MM.1S (cell line): Measurements from ENCODE around the gene CPEB1.

ENCODE experiments used
- DNase-seq: peaks from one replicate; pipeline ENCODE4 v3.0.0-alpha.2; 2015
- H2AFZ ChIP-seq: fragments of 300-600 bp; sonication (generic); 2 replicates; pipeline ENCODE4 v1.6.0; 2016; ENCODE audit warnings: antibody characterized with exemption, low read length
- H3F3A ChIP-seq: fragments of 300-600 bp; sonication (generic); 2 replicates; pipeline ENCODE4 v1.6.1; 2016; ENCODE audit warnings: mild to moderate bottlenecking, antibody characterized with exemption, low read length, moderate library complexity, mixed read lengths; ENCODE audit not compliant: insufficient read depth
- H3K27ac ChIP-seq: fragments of 300-600 bp; sonication (generic); 2 replicates; pipeline ENCODE4 v1.5.1; 2016; ENCODE audit warnings: mild to moderate bottlenecking, low read length
- H3K27me3 ChIP-seq: fragments of 300-600 bp; sonication (generic); replicated peaks from 2 replicates; pipeline ENCODE4 v1.6.0; 2016; ENCODE audit warnings: low read length; ENCODE audit not compliant: insufficient read depth
- H3K36me3 ChIP-seq: fragments of 300-600 bp; sonication (generic); replicated peaks from 2 replicates; pipeline ENCODE4 v1.6.1; 2016; ENCODE audit warnings: mild to moderate bottlenecking, low read length, mixed read lengths; ENCODE audit not compliant: insufficient read depth
- H3K4me1 ChIP-seq: fragments of 300-600 bp; sonication (generic); 2 replicates; pipeline ENCODE4 v1.6.1; 2016; ENCODE audit warnings: low read length, mixed read lengths
- H3K4me2 ChIP-seq: fragments of 300-600 bp; sonication (generic); 2 replicates; pipeline ENCODE4 v1.6.0; 2016; ENCODE audit warnings: low read depth, low read length
- H3K4me3 ChIP-seq: fragments of 300-600 bp; sonication (generic); 2 replicates; pipeline ENCODE4 v1.5.1; 2016; ENCODE audit warnings: low read length, mixed read lengths
- H3K79me2 ChIP-seq: fragments of 300-600 bp; sonication (generic); 2 replicates; pipeline ENCODE4 v1.6.1; 2016; ENCODE audit warnings: mixed run types, low read length, mixed read lengths
- H3K9ac ChIP-seq: fragments of 300-600 bp; sonication (generic); 2 replicates; pipeline ENCODE4 v1.6.1; 2016; ENCODE audit warnings: low read length, mixed read lengths
- H3K9me2 ChIP-seq: fragments of 300-600 bp; sonication (generic); replicated peaks from 2 replicates; pipeline ENCODE4 v1.6.1; 2016; ENCODE audit warnings: mild to moderate bottlenecking, low read length, mixed read lengths; ENCODE audit not compliant: insufficient read depth
- H3K9me3 ChIP-seq: fragments of 300-600 bp; sonication (generic); replicated peaks from 2 replicates; pipeline ENCODE4 v1.6.1; 2016; ENCODE audit warnings: mild to moderate bottlenecking, low read length, mixed read lengths; ENCODE audit not compliant: insufficient read depth
- H4K20me1 ChIP-seq: fragments of 300-600 bp; sonication (generic); 2 replicates; pipeline ENCODE4 v1.6.1; 2016; ENCODE audit warnings: mild to moderate bottlenecking, low read length, moderate library complexity, mixed read lengths; ENCODE audit not compliant: insufficient read depth
- EZH2 ChIP-seq: fragments of 300-600 bp; sonication (generic); optimal IDR thresholded peaks from 2 replicates; pipeline ENCODE3; 2017; ENCODE audit warnings: low read depth, mild to moderate bottlenecking, antibody characterized with exemption, low read length, mixed read lengths
- EZH2phosphoT487 ChIP-seq: fragments of 300-600 bp; sonication (generic); IDR thresholded peaks from 2 replicates; pipeline ENCODE4 v1.6.1; 2018; ENCODE audit warnings: antibody characterized with exemption, low read length
- TF ChIP-seq, protein P1 (sequence below): fragments of 300-600 bp; sonication (generic); IDR thresholded peaks from 2 replicates; pipeline ENCODE4 v1.5.1; 2016; ENCODE audit warnings: antibody characterized with exemption, low read length, mixed read lengths

The CPEB1 gene

DNA sequence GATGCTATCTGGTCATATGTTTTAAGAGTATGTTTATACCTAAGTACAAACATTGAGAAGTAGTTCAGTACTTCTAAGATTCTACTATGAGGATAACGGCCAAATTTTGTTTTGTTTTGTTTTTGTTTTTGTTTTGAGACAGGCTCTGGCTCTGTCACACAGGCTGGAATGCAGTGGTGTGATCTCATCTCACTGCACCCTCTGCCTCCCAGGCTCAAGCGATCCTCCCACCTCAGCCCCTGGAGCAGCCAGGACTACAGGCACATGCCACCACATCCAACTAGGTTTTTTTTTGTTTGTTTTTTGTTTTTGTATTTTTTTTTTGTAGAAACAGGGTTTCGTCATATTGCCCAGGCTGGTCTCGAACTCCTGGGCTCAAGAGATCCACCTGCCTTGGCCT, 59.4 kb downstream of the CPEB1 start:
- no peaks in the 10 kb centered on the region for H3K36me3 ChIP-seq

DNA sequence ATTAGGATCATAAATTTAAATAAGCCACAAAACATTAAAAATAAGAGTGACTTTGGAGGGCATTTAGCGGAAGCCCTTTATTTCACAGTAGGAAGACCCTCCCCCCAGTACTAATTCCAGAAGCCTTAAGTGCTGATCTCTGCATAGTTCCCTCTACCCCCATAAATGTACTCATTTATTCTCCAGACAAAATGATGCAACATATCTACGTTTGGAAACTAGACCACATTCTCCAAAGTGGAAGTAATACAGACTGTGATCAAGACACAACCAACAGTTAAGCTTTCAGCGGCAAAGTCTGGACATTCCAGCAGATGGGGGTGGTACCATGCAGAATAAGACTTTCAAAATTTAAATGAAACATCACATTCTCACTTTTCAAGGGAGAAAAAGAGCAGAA, 62.1 kb downstream of the CPEB1 start:
- H2AFZ ChIP-seq: no peak overlapping the region

More for the DNA sequence above, 59.4 kb downstream of the CPEB1 start:
- Histone ChIP-seq H3K4me3 (no peak overlapping the region), H3K79me2 (no peaks in the 10 kb centered on the region), H4K20me1 (no peaks in the 10 kb centered on the region), H3K4me1 (no peaks in the 10 kb centered on the region), H3K4me2 (no peak overlapping the region), H3K9ac (no peak overlapping the region), H3K9me2 (no peaks in the 10 kb centered on the region), H3K27ac (no peak overlapping the region), H2AFZ (no peak overlapping the region), H3F3A (no peaks in the 10 kb centered on the region), H3K27me3 (no peaks in the 10 kb centered on the region), H3K9me3 (no peaks in the 10 kb centered on the region)
- DNase-seq: no peak
- TF ChIP-seq, protein P1, sequence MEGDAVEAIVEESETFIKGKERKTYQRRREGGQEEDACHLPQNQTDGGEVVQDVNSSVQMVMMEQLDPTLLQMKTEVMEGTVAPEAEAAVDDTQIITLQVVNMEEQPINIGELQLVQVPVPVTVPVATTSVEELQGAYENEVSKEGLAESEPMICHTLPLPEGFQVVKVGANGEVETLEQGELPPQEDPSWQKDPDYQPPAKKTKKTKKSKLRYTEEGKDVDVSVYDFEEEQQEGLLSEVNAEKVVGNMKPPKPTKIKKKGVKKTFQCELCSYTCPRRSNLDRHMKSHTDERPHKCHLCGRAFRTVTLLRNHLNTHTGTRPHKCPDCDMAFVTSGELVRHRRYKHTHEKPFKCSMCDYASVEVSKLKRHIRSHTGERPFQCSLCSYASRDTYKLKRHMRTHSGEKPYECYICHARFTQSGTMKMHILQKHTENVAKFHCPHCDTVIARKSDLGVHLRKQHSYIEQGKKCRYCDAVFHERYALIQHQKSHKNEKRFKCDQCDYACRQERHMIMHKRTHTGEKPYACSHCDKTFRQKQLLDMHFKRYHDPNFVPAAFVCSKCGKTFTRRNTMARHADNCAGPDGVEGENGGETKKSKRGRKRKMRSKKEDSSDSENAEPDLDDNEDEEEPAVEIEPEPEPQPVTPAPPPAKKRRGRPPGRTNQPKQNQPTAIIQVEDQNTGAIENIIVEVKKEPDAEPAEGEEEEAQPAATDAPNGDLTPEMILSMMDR: no peak
- TF ChIP-seq EZH2: no peak
- TF ChIP-seq EZH2phosphoT487: no peak

DNA sequence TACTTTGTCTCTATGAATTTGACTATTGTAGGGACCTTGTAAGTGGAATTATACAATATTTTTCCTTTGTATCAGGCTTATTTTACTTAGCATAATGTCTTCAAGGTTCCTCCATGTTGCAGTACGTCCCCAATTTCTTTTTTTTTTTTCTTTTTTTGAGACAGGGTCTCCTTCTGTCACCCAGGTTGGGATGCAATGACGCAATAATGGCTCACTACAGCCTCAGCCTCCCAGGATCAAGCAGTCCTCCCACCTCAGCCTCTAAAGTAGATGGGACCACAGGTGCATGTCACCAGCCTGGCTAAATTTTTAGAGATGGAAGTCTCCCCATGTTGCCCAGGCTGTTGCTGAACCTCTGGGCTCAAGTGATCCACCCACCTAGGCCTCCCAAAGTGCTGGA, 66.5 kb downstream of the CPEB1 start:
- no peak for DNase-seq
- H3K4me1 ChIP-seq: no peaks in the 10 kb centered on the region
- no peak overlapping the region for H3K4me3 ChIP-seq
- H3K9ac ChIP-seq: no peak overlapping the region
- H3F3A ChIP-seq: no peaks in the 10 kb centered on the region
- no peaks in the 10 kb centered on the region for H4K20me1 ChIP-seq
- H3K9me2 ChIP-seq: no peaks in the 10 kb centered on the region
- H3K27ac ChIP-seq: no peak overlapping the region
- H3K9me3 ChIP-seq: no peaks in the 10 kb centered on the region
- no peak overlapping the region for H2AFZ ChIP-seq
- H3K4me2 ChIP-seq: no peak overlapping the region
- no peaks in the 10 kb centered on the region for H3K79me2 ChIP-seq
- no peaks in the 10 kb centered on the region for H3K27me3 ChIP-seq
- TF ChIP-seq, protein P1: no peak
- TF ChIP-seq EZH2phosphoT487 (no peak), EZH2 (no peak)
- H3K36me3 ChIP-seq: no peaks in the 10 kb centered on the region

More for the DNA sequence above, 62.1 kb downstream of the CPEB1 start:
- Histone ChIP-seq H3K9me3 (no peaks in the 10 kb centered on the region), H3K4me3 (no peak overlapping the region), H4K20me1 (no peaks in the 10 kb centered on the region), H3F3A (no peaks in the 10 kb centered on the region), H3K9ac (no peak overlapping the region), H3K36me3 (no peaks in the 10 kb centered on the region), H3K27me3 (no peaks in the 10 kb centered on the region), H3K9me2 (no peaks in the 10 kb centered on the region), H3K4me1 (no peaks in the 10 kb centered on the region), H3K4me2 (no peak overlapping the region), H3K79me2 (no peaks in the 10 kb centered on the region), H3K27ac (no peak overlapping the region)
- no peak for DNase-seq
- TF ChIP-seq, protein P1: no peak
- TF ChIP-seq EZH2phosphoT487: no peak
- TF ChIP-seq EZH2: no peak
